Measurements from ENCODE around the gene AUH.

GRCh38 chr9:91376239-91376638 is 14.5 kb upstream of the AUH start:
- no peak for TF ChIP-seq POLR2A (IDR thresholded peaks at IDR 0.05)
- no peak for TF ChIP-seq CTCF (IDR thresholded peaks at IDR 0.05)

Data from esophagus squamous epithelium (tissue), 4 donors.